ENCODE measurements around the gene CRYGB. TPM values are rescaled to one million over a fixed set of nuclear protein-coding genes. Genes with fewer than 3 reads are reported as not detected.

CRYGB gene
- total and polyA plus RNA-seq, 2 donors (not counting 3 experiments of a cell fraction or from before 2014, with no cell fraction given), result not detected

GRCh38 chr2:208189810-208190503, 44.0 kb upstream of the CRYGB start, which contains the start of gene C2orf80:
Gene C2orf80, minus strand, starts transcription at chr2:208190030. Its CDS starts 3,044 bp downstream, at chr2:208186986.
- Histone ChIP-seq H3K36me3 (ENCODE audit: control insufficient read depth in 2 of 2, extremely low read depth in 1 of 2, insufficient read depth in 2 of 2, low read length in 2 of 2) (no peaks in the 10 kb centered on the region), H3K27me3 (ENCODE audit: control insufficient read depth in 2 of 2, insufficient read depth in 2 of 2, low read length in 2 of 2) (peaks cover 5 to 7% of the 10 kb centered on the region in 2 experiments), H2AFZ (ENCODE audit: low read depth, low read length) (no peak within 1 kb of the TSS), H3K9ac (replicated peaks; ENCODE audit: extremely low read depth, insufficient read depth, low read length) (no peak within 1 kb of the TSS), H3K4me3 (replicated peaks in 1 of 3; ENCODE audit: insufficient read depth in 1 of 3, low read depth in 1 of 3, low read length in 3 of 3) (no peak within 1 kb of the TSS), H3K9me3 (replicated peaks; ENCODE audit: control insufficient read depth, insufficient read depth, low read length) (no peaks in the 10 kb centered on the region), H3K27ac (ENCODE audit: insufficient read depth, low read depth, low read length) (no peak within 1 kb of the TSS), H4K20me1 (replicated peaks; ENCODE audit: control insufficient read depth, extremely low read depth, insufficient read depth, low read length) (no peaks in the 10 kb centered on the region), H3K4me1 (ENCODE audit: control insufficient read depth, extremely low read depth, insufficient read depth, low read length) (no peaks in the 10 kb centered on the region), H3K9me1 (replicated peaks; ENCODE audit: control insufficient read depth, extremely low read depth, insufficient read depth, low read length) (no peaks in the 10 kb centered on the region), H3K79me2 (ENCODE audit: control insufficient read depth, insufficient read depth, low read length) (no peaks in the 10 kb centered on the region), H3K4me2 (ENCODE audit: insufficient read depth, low read length) (no peak within 1 kb of the TSS)
- intact Hi-C loops (cut with micrococcal nuclease), result no loop called here
- dilution Hi-C loops (cut with MboI; ENCODE audit: extremely low pct_ligation_motif_present, low sequenced_read_pairs), result no loop called here
- no peak for DNase-seq (ENCODE audit: low read depth, low spot score)
- BruUV-seq (replicated peaks), result no TSS peak
- no peak for FAIRE-seq
- no peak for TF ChIP-seq MAX (IDR thresholded peaks at IDR 0.05; ENCODE audit: insufficient read depth, insufficient read length)
- TF ChIP-seq GATA2 (IDR thresholded peaks at IDR 0.05; ENCODE audit: insufficient read depth, insufficient read length, low read depth, low read length), result no peak
- no peak for TF ChIP-seq JUN (IDR thresholded peaks at IDR 0.05; ENCODE audit: borderline replicate concordance, insufficient read depth, insufficient read length, low read depth)
- TF ChIP-seq MYC (IDR thresholded peaks at IDR 0.05; ENCODE audit: low read depth, low read length), result no peak
- no peak for TF ChIP-seq FOS (IDR thresholded peaks at IDR 0.05; ENCODE audit: borderline replicate concordance, insufficient read depth, low read length)
- no peak for TF ChIP-seq POLR2A (IDR thresholded peaks at IDR 0.05; ENCODE audit: low read depth, low read length)
- no peak for TF ChIP-seq EZH2 (IDR thresholded peaks at IDR 0.05; ENCODE audit: borderline replicate concordance, low read depth, low read length, severe bottlenecking)
- TF ChIP-seq POLR2AphosphoS5 (IDR thresholded peaks at IDR 0.05; ENCODE audit: insufficient read depth, low read depth, low read length), result no peak
- TF ChIP-seq CTCF (IDR thresholded peaks at IDR 0.05; ENCODE audit: extremely low read depth in 1 of 2, insufficient read depth in 1 of 2, low read depth in 1 of 2, low read length in 2 of 2), result no peak
- ChIA-PET CTCF (no interaction called here), POLR2A (no interaction called here)

All from endothelial cell of umbilical vein (primary cell).